Small intestine (tissue), 7 donors: ENCODE results near the gene JARID2. TPM values are rescaled to one million over a fixed set of nuclear protein-coding genes. Genes with fewer than 3 reads are reported as not detected.

Source experiments
- DNase-seq, 2 donors: peaks; one replicate each; pipeline versions ENCODE4 v3.0.0 to v3.0.0-alpha.2; 2013
- FAIRE-seq: peaks from 2 replicates; lab custom pipeline; 2012; peaks lifted over from hg19 to GRCh38; lab: Jason Lieb, UNC
- H3K27ac ChIP-seq, 3 donors: one replicate each; pipeline ENCODE4 v1.5.1; 2013; ENCODE audit warnings: low read length in 2 of 3, mild to moderate bottlenecking in 2 of 3, control low read depth in 1 of 3, inconsistent platforms in 1 of 3, low read depth in 1 of 3, moderate library complexity in 1 of 3
- H3K27me3 ChIP-seq, 3 donors: one replicate each; pipeline ENCODE4 v1.6.1; 2013; ENCODE audit warnings: low read length in 3 of 3, inconsistent platforms in 1 of 3; ENCODE audit not compliant: control insufficient read depth in 3 of 3, insufficient read depth in 3 of 3
- H3K36me3 ChIP-seq, 3 donors: one replicate each; pipeline ENCODE4 v1.6.1; 2013; ENCODE audit warnings: low read length in 3 of 3, inconsistent platforms in 1 of 3, low read depth in 1 of 3, mild to moderate bottlenecking in 1 of 3, moderate library complexity in 1 of 3; ENCODE audit not compliant: control insufficient read depth in 3 of 3, insufficient read depth in 2 of 3
- H3K4me1 ChIP-seq, 3 donors: one replicate each; pipeline ENCODE4 v1.6.1; 2013; ENCODE audit warnings: low read length in 2 of 3, inconsistent platforms in 1 of 3, low read depth in 1 of 3, mild to moderate bottlenecking in 1 of 3, moderate library complexity in 1 of 3; ENCODE audit not compliant: control insufficient read depth in 3 of 3, insufficient read depth in 2 of 3
- H3K4me3 ChIP-seq, 3 donors: one replicate each; pipeline ENCODE4 v1.5.1; 2013; ENCODE audit warnings: low read length in 3 of 3, control low read depth in 1 of 3, inconsistent platforms in 1 of 3, low read depth in 1 of 3, mild to moderate bottlenecking in 1 of 3, moderate library complexity in 1 of 3
- H3K9me3 ChIP-seq, 2 donors: one replicate each; pipeline ENCODE4 v1.6.1; 2013; ENCODE audit warnings: low read depth in 1 of 2, low read length in 1 of 2; ENCODE audit not compliant: control insufficient read depth in 2 of 2, insufficient read depth in 1 of 2
- WGBS, 3 donors: extraction: QIAGEN DNeasy Blood & Tissue Kit; methylation state at CpG; one replicate each; pipeline ENCODE4 v1.1.7; 2013; 5-methylcytosine and 5-hydroxymethylcytosine counted together
- polyA plus RNA-seq, 4 donors: library from polyadenylated mRNA; stranded (reverse) in 3 of 4; unstranded in 1 of 4; fragments of 200-250 nt in 3 of 4; fragments of 120-200 nt in 1 of 4; gene quantifications; one replicate each; pipeline versions ENCODE4 v1.2.1 to v1.2.3, GENCODE V29; 2013
- donor health status: healthy with polysubstance abuse.
- donor health status: control.
- donor health status: control.
- donor health status: Bipolar disorder and iron deficiency.
- donor health status: healthy.

JARID2 gene
- polyA plus RNA-seq, 4 donors = 4.9 to 10.5 (median 6.7) TPM

DNA sequence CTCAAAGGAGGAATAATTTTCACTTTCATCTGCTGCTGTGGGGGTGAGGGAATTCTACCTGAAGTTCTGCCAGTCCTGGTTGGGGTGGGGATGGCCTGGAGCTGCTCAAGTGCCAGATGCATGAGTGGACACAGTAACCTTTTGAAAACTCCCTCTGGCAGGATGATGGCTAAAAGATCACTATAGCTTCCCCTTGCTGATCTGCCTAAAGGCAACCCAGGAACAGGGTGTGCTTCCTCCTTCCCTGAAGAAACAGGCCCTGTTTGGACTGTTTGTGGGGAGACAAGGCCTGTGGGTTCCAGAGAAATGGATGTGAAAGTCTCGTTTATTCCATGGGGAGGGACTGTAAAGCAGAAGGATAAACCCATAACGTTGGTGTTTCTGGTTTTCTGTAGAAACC is 240.1 kb downstream of the JARID2 start:
- 71 to 83% (median 78%) methylated on average over 2 of the region's 2 CpGs for WGBS, 3 donors
- no peak for FAIRE-seq
- DNase-seq = no peak

DNA sequence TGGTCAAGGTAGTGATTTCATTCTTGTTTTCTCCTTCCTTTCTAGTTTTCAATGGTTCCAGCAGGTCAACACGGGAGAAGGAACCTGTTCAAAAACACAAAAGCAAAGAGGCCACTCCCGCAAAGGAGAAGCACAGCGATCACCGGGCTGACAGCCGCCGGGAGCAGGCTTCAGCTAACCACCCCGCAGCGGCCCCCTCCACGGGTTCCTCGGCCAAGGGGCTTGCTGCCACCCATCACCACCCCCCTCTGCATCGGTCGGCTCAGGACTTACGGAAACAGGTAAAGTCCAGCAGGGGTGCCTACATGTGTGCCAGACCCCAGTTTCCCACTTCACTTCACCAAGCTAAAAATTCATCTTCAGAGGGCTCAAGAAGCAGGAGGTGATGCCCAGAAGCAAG is 241.4 kb downstream of the JARID2 start:
- no peak overlapping the region for H3K27ac ChIP-seq
- H3K36me3 ChIP-seq = peaks cover 5 to 31% (median 6%) of the 10 kb centered on the region in 3 donors
- WGBS, 3 donors = 94 to 97% (median 97%) methylated on average over 13 of the region's 13 CpGs
- peaks cover 8 to 13% (median 11%) of the 10 kb centered on the region in 3 donors for H3K4me1 ChIP-seq
- DNase-seq = no peak
- no peaks in the 10 kb centered on the region for H3K27me3 ChIP-seq
- no peak for FAIRE-seq
- no peaks in the 10 kb centered on the region for H3K9me3 ChIP-seq
- no peak overlapping the region for H3K4me3 ChIP-seq

More for the DNA sequence above, 240.1 kb downstream of the JARID2 start:
- no peaks in the 10 kb centered on the region for H3K9me3 ChIP-seq
- H3K36me3 ChIP-seq = peaks cover 5 to 23% (median 6%) of the 10 kb centered on the region in 3 donors
- no peak overlapping the region for H3K4me3 ChIP-seq
- no peaks in the 10 kb centered on the region for H3K27me3 ChIP-seq
- peaks cover 8 to 11% (median 10%) of the 10 kb centered on the region in 3 donors for H3K4me1 ChIP-seq
- H3K27ac ChIP-seq = no peak overlapping the region

DNA sequence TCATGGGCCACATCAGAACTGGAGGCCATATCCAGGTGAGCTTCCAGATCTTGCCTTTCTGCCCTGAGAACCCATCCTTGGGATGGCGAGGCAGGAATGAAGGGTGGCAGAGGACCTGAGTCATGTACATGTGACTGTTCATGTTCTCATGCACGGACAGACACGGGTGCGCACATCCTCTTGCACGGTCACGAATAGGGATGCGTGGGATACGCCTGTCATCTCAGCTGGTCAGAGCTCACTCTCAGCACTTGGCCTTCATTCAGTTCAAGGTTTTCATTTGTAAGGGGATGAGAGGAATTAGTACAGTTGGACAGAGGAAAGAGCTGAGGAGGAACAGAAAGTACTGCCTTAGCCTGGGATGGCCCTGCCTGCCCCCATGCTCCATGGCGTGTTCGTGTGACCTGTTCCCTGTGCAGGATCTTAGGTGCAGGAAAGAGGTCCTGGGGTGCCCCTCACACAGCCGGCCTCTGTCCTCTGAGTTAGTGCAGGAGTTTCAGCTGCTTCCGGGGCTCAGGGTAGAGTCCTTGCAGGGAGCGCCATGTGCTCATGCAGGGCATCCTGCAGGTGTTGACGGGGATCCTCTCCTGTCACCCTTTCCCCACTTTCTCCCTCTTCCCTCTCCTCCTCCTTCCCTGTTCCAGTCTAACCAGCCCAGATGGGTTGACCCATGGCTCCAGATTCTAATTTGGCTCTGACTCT is 243.5 kb downstream of the JARID2 start:
- H3K27ac ChIP-seq = peak overlapping the region in 1 of 3 donors; percentile 40
- DNase-seq (peak in 1 of 2 donors; percentile 7), FAIRE-seq (no peak)
- no peaks in the 10 kb centered on the region for H3K27me3 ChIP-seq
- peaks cover 6 to 34% (median 7%) of the 10 kb centered on the region in 3 donors for H3K36me3 ChIP-seq
- 85 to 88% (median 86%) methylated on average over 14 of the region's 14 CpGs for WGBS, 3 donors
- H3K4me1 ChIP-seq = peaks cover 6 to 13% (median 8%) of the 10 kb centered on the region in 3 donors
- no peak overlapping the region for H3K4me3 ChIP-seq
- H3K9me3 ChIP-seq = no peaks in the 10 kb centered on the region

DNA sequence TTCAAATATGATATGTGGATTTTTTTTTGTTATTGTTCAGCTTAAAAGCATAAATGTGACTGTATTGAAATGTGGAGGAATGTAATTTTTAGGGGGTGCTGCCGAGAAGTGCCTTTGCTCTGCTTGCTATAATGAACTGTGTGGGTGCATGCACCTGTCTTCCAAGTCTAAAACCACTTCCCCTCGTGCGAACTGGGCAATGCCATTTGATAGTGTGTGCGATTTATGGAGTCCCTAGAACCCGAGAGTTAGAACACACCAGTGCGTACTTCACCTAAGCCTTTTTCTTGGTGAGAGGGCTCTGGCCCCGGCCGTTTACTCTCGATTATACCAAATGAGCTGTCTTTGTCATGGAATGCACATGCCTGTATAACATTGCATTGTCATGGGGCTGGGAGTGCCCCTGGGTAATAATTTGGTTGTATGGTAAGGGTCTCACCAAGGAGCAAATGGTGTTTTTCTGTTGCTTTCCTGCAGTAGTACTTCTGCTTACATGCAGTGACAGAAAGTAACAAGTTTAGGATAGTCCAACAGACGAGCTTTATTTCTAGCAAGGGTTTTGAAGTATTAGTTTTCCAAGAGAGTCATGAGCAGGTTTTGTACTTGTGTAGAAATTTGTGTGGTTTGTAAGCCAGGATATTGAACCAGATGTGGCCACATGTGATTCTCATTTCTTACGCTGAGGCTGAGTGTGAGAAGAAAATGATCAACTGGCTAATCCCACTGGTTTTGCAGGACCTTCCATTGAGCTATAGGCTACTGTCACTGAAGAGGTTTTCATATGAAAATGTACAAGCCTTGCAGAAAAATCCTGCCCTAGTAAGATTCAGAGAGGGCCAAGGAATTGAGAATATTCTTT is 244.6 kb downstream of the JARID2 start:
- H3K4me1 ChIP-seq = peaks cover 8 to 13% (median 8%) of the 10 kb centered on the region in 3 donors
- no peaks in the 10 kb centered on the region for H3K9me3 ChIP-seq
- H3K36me3 ChIP-seq = peaks cover 6 to 43% (median 7%) of the 10 kb centered on the region in 3 donors
- WGBS, 3 donors = 79 to 84% (median 80%) methylated on average over 11 of the region's 11 CpGs
- no peaks in the 10 kb centered on the region for H3K27me3 ChIP-seq
- no peak for DNase-seq
- no peak overlapping the region for H3K27ac ChIP-seq
- FAIRE-seq = no peak
- H3K4me3 ChIP-seq = no peak overlapping the region

DNA sequence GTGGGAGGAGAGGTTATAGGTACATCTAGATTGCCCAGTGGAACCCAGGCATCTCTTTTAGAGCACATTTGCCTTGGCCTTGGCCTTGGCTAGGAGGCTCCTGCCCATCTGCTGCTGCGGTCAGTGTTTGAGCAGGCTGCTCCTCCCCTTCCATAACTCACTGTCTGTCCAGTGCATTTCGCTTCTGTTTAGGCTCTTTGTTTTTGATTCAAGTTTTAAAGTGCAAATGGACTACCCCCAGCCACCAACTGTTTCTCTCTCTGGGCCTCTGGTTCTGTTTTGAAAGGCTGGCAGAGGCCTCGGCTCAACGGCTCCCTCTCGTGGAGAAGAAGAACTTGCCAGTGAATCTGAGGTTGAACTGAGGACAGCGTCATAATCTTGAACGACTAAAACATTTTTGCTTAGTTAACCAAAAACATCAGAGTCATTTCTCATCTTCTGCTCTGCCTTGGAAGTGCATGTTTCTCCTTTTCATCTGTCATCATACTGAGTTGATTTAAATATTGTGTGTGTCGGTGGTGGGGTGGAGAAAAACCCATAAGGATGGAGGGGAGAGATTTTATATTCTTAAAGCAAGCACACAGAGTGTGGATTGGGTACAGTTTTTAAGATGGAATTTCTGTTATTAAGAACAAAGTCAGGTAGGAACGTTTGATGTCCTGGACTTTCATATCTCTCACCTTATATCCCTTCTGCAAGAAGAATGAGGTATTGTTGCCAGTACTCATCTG is 245.6 kb downstream of the JARID2 start:
- no peak overlapping the region for H3K4me3 ChIP-seq
- H3K9me3 ChIP-seq = no peaks in the 10 kb centered on the region
- no peaks in the 10 kb centered on the region for H3K27me3 ChIP-seq
- 11 to 14% (median 11%) methylated on average over 9 of the region's 9 CpGs for WGBS, 3 donors
- FAIRE-seq (no peak), DNase-seq (peak; percentile 72)
- H3K36me3 ChIP-seq = peaks cover 10 to 52% (median 12%) of the 10 kb centered on the region in 3 donors
- peaks cover 8 to 13% (median 8%) of the 10 kb centered on the region in 3 donors for H3K4me1 ChIP-seq
- no peak overlapping the region for H3K27ac ChIP-seq

DNA sequence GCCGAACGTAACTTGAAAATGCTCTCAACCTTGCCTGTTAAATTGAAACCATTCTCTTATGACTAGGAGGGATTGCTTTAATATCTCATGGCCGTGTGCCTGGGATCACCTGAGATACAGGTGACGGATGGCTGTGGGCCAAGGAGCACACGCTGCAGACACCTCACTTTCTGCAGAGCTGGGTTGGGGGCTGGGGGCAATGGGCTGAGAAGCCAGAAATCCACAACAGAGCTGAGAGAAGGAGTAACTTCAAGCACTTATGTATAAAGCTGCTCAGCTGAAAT is 246.1 kb downstream of the JARID2 start:
- no peaks in the 10 kb centered on the region for H3K27me3 ChIP-seq
- no peak for DNase-seq
- WGBS, 3 donors = 34 to 60% (median 36%) methylated on average over 5 of the region's 5 CpGs
- H3K36me3 ChIP-seq = peaks cover 12 to 57% (median 13%) of the 10 kb centered on the region in 3 donors
- no peaks in the 10 kb centered on the region for H3K9me3 ChIP-seq
- H3K4me1 ChIP-seq = peaks cover 8 to 13% (median 8%) of the 10 kb centered on the region in 3 donors
- no peak for FAIRE-seq
- no peak overlapping the region for H3K27ac ChIP-seq
- H3K4me3 ChIP-seq = no peak overlapping the region

DNA sequence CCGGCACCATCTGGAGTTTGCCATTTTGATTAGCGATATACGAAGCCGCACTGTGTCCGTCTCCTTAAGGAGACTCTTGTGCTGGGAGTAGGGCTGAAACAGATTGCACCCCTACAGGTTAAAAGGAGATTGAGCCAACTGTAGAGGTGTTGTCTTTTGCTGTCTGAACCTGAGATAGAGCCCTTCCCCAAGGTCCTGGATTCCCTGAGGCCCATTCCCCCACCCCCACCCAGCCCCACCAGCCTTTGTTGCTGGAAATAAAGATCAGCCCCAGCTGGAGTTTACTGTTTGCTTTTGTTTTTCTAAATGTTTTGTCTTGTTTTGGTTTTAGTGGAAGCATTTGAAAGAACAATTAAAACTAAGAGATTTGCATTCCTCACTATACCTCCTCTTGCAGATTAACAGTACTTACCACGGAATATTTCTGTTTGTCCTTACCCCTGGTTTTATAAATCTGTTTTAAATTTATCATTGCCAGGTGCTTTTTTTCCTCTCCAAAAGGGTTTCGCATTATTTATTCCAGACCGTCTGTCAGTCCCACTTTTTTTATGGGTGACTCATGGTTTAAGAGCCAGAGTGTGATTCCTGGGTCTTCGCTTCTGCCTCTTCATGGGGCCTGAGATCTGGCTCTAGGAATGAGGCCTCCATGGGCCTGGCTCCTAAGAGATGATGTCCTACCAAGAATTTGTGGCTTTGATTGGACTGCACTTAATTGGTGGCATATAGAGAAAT is 247.7 kb downstream of the JARID2 start:
- 90 to 95% (median 93%) methylated on average over 9 of the region's 9 CpGs for WGBS, 3 donors
- H3K27me3 ChIP-seq = no peaks in the 10 kb centered on the region
- H3K36me3 ChIP-seq = peaks cover 6 to 57% (median 10%) of the 10 kb centered on the region in 3 donors
- H3K9me3 ChIP-seq = no peaks in the 10 kb centered on the region
- peaks cover 8 to 13% (median 8%) of the 10 kb centered on the region in 3 donors for H3K4me1 ChIP-seq
- DNase-seq (no peak), FAIRE-seq (no peak)
- no peak overlapping the region for H3K4me3 ChIP-seq
- no peak overlapping the region for H3K27ac ChIP-seq
